Measurements from ENCODE around the gene ZBED2.
A peak's percentile ranks its signal among the peaks of the same experiment; 100 is the strongest.

The ZBED2 gene

GRCh38 chr3:111601810-111602209, 6.7 kb upstream of the ZBED2 start:
- no peak for DNase-seq

- no peak for DNase-seq
These were observed 3.4 kb upstream of the ZBED2 start for GRCh38 chr3:111598552-111598951.

- DNase-seq: no peak
These were observed 3.0 kb upstream of the ZBED2 start for GRCh38 chr3:111598139-111598538.

- no peak for DNase-seq
These were observed 1.2 kb upstream of the ZBED2 start for GRCh38 chr3:111596328-111596727.

GRCh38 chr3:111594781-111595180, 365 bp downstream of the ZBED2 start:
- DNase-seq: no peak

DNA sequence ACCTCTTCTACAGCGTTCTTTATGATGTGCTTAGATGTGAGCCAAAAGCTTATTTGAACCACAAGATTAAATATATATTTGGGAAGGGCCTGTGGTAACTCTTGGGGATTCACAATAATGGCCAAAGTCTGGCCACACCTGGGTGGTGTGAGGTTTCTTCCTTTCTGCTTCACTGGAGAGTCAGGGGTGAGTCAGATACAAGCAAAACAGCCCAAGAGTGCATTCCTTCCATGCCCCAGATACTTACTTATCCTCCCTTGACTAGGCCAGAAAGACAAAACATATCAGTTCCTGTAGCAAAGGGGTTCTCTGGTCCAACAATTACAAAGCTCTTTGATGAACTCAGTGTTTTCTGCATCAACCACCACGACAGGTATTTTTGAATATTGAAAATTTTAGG, 941 bp downstream of the ZBED2 start:
- no peak for DNase-seq

DNA sequence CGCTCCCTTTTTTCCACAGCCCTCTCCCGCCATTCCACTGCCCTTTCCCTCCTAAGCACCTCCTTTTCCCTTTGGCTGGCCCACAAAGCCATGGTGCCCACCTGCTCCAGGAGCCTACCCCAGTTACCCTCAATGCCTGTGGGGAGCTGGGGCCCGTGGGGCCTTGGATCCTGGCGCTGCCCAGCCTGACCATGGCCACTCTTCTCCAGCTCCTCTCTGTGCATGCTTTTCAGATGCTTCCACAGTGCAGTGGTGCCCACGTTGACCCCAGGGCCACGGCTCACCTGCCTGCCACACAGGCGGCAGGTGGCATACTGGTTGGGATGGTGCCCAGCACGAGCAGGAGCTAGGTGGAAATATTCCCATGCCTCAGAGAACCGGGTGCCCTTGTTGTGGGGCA, 1.5 kb downstream of the ZBED2 start:
- no peak for DNase-seq

DNA sequence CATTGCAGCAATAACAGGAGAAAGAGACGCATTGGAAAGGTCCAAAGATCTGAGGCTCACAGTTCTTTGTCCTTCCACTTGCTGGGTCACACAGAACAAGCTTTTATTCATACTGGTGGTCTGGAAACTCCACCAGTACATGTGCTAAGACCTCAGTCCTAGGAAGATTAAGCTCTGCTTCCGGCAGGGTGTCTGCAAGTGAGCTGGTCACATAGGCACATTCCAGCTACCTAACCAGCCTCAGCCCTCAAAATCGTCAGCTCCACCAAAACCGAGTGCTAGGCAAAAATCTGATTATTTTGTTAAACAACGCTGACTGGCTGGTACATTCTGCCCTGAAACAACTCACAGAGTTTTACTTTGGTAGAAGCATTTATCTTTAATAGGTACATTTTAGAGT, 2.2 kb downstream of the ZBED2 start:
- no peak for DNase-seq

DNA sequence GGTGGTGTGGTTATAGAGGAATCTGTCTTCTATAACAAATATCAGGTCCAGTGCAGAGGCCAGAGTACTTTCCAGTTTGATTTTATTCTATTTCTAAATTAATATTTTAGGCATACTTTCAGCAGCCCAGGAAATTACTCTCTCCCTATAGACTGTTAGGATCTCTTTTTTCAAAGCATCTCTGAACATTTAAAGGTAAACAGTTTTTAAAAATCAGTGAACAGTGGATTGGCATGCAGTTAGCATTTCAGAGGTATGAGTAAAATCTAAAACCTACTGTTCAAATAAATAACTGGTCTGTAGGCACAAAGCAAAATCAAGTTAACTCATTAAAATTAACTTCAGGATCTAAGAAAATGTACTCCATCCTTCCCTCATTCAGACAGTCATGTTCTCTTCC, 3.0 kb downstream of the ZBED2 start:
- no peak for DNase-seq

DNA sequence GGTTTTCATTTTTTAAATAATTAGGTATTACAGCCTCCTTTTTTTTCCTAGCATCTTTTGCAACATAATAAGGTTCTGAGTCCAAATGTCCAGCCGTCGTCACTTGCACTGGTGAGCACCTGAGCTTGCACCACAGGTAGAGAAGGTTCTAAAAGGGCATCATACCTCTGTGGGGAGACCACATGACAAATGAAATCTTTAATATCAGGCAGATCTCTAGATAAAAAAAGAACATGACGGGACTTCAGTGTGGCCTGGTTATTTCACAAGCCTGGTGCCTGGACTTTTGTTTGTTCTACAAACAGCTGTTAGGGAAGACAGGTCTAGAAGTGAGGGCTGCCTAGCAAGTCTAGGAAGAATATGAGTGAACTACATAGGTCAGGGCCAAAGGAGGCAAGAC, 3.6 kb downstream of the ZBED2 start:
- no peak for DNase-seq

DNA sequence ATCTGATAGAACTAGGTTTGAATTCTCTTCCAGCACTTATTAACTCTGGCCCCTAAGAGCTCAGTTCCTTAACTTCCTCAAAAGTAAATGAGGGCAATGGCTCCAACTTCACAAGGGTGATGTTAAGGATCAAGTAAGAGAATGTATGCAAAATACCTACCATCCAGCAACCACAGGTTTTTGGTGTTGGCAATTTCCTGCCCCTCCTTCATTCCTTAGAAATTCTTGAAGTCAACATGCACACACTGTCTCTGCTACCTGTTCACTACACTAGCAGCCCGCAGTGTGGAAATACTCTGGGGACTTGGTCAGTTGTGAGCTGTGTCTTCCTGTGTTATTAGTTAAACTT, 5.0 kb downstream of the ZBED2 start:
- DNase-seq: no peak

DNA sequence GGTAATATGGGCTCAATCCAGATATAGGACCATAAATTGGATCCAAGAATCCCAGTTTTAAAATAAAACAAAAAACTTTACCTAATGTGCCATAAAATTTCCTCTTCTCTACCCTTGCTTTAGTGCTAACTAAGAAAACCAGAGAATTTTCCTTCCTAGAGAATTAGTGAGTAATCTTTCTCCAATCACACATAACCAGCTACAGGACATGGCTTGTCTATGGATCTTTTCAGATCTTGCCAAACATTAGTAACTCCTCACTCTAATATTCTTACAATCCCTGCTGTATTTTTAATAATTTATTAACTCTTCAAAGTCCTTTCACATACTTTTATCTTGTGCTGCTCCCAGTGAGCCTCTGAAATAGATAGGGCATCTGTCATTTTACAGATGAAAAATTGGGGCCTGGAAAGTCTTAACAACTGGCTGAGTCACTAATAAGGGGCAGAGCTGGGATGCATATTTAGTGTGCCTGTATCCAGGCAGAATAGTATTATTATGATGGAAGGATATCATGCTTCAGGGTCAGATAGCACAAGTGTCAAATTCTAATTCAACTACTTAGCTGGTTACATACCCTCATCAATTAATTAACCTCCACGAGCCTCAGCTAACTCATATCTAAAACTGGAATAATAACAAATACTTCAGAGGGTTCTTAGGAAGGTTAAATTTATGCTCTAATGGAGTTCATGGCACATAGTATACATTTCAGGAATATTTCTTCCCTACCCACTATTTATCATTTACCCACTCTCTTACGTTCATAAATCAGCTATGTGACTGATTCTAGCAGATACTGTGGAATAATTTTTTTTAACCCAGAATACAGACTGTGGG, 5.6 kb downstream of the ZBED2 start:
- no peak for DNase-seq

DNA sequence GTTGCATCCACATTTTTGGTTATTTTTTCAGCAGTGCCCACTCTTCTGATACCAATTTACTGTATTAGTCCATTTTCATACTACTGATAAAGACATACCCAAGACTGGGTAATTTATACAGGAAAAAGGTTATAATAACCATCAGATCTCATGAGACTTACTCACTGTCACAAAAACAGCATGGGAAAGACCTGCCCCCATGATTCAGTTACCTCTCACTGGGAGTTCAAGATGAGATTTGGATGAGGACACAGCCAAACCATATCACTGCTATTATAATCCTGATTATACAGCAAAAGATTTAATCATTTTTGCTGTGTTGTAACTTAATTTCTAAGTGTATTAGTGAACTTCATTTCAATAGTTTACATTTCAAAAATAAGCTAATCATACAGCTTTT, 6.6 kb downstream of the ZBED2 start:
- no peak for DNase-seq

- no peak for DNase-seq
These were observed 9.9 kb downstream of the ZBED2 start for GRCh38 chr3:111585217-111585616.

DNA sequence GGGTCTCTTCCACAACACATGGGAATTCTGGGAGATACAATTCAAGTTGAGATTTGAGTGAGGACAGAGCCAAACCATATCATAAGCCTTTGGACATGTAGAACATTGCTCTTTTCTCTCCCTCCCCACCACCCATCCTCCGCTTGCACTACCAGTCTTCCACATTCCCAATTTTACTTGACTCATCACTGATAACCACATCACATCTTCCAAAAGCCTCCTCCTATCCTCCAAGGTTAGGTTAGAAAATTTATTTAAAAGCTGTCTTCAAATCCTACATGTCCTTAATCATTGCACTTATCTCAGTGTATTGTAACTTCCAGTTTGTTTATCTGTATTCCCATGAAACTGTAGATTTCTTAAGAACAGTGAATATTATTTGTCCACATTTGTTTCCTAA, 10.4 kb downstream of the ZBED2 start:
- no peak for DNase-seq

- DNase-seq: no peak
These were observed 13.0 kb downstream of the ZBED2 start for GRCh38 chr3:111582120-111582474.

GRCh38 chr3:111581403-111582119, 13.6 kb downstream of the ZBED2 start:
- no peak for DNase-seq

GRCh38 chr3:111579495-111579894, 15.7 kb downstream of the ZBED2 start:
- no peak for DNase-seq

DNA sequence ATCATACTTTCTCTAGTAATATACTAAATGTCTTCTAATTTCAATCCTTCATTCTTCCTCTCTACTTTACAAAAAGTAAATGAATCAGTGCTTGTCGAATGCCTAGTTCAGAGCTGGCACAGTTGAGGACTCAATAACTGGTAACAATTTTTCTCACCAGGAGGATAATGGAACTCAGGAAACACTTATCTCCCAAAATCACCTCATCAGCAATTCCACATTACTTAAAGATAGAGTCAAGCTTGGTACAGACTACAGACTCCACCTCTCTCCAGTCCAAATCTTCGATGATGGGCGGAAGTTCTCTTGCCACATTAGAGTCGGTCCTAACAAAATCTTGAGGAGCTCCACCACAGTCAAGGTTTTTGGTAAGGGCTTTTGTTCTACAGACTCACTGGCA, 16.3 kb downstream of the ZBED2 start:
- no peak for DNase-seq

GRCh38 chr3:111577798-111578685, 17.1 kb downstream of the ZBED2 start:
- peak in 1 of 2 donors; percentile 30 for DNase-seq

GRCh38 chr3:111577113-111577512, 18.0 kb downstream of the ZBED2 start:
- DNase-seq: no peak

- DNase-seq: no peak
These were observed 23.2 kb downstream of the ZBED2 start for GRCh38 chr3:111571907-111572460.

GRCh38 chr3:111571282-111571681, 23.9 kb downstream of the ZBED2 start:
- DNase-seq: no peak

Data from bone marrow (tissue), 2 donors.